Measurements from ENCODE around the gene NHSL2.
A peak's percentile ranks its signal among the peaks of the same experiment; 100 is the strongest.

The NHSL2 gene

DNA sequence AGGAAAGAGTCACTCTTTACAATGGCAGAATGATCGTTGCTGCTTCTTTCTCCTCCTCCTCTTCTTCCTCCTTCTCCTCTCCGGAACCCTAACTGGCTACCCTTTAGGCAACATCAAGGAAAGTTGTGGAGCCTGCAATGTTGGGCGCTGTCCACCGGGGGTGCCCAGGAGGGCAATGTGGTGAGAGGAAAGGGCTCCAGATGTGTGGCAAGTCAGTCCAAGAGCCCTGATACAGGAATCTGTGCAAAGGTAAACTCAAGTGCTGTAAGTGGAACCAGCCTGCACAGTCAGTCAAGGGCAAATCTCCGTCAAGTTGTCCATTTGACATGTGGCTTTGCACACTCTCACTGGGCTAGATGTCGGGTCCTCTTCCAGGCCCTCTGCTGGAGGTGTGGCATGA is 218.2 kb downstream of the NHSL2 start:
- Histone ChIP-seq H3K36me3 (ENCODE audit: insufficient read depth, low read length) (peaks cover 7% of the 10 kb centered on the region), H3K27ac (ENCODE audit: low read depth, low read length) (no peak overlapping the region), H3K4me3 (ENCODE audit: low read depth in 1 of 2, low read length in 2 of 2) (no peak overlapping the region)

DNA sequence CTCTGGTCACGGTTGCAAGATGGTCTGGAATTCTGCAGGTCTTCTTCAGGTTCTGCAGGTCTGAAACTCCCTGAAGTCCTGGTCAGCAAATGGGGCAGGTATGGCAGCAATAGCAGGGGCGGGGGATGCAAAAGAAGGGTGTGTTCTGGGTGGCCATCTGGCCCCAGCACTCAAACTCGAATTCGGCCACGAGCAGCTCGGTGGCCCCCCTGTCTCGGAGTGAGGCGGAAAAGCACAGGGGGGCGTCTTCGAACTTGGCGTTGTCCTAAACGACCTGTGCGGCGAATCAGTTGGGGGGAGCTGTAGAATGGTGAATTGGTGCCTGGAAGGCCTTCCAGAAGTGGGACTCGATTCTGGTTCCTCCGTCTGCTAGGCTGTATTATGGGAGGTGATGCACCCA is 219.0 kb downstream of the NHSL2 start:
- H3K4me3 ChIP-seq (ENCODE audit: low read depth in 1 of 2, low read length in 2 of 2), result no peak overlapping the region
- no peak overlapping the region for H3K9ac ChIP-seq (ENCODE audit: low read length)
- H3K9me3 ChIP-seq (ENCODE audit: low read length), result no peaks in the 10 kb centered on the region
- no peak overlapping the region for H3K27ac ChIP-seq (ENCODE audit: low read depth, low read length)
- H3K27me3 ChIP-seq (ENCODE audit: control insufficient read depth in 1 of 2, insufficient read depth in 2 of 2, low read length in 2 of 2), result peaks cover 5 to 33% of the 10 kb centered on the region in 2 donors
- peaks cover 8% of the 10 kb centered on the region for H3K36me3 ChIP-seq (ENCODE audit: insufficient read depth, low read length)
- H3K4me1 ChIP-seq (ENCODE audit: insufficient read depth, low read length), result peaks cover 32% of the 10 kb centered on the region

More for the DNA sequence above, 218.2 kb downstream of the NHSL2 start:
- H3K4me1 ChIP-seq (ENCODE audit: insufficient read depth, low read length), result peaks cover 40% of the 10 kb centered on the region
- H3K9me3 ChIP-seq (ENCODE audit: low read length), result no peaks in the 10 kb centered on the region
- peaks cover 5 to 28% of the 10 kb centered on the region in 2 donors for H3K27me3 ChIP-seq (ENCODE audit: control insufficient read depth in 1 of 2, insufficient read depth in 2 of 2, low read length in 2 of 2)
- no peak overlapping the region for H3K9ac ChIP-seq (ENCODE audit: low read length)

DNA sequence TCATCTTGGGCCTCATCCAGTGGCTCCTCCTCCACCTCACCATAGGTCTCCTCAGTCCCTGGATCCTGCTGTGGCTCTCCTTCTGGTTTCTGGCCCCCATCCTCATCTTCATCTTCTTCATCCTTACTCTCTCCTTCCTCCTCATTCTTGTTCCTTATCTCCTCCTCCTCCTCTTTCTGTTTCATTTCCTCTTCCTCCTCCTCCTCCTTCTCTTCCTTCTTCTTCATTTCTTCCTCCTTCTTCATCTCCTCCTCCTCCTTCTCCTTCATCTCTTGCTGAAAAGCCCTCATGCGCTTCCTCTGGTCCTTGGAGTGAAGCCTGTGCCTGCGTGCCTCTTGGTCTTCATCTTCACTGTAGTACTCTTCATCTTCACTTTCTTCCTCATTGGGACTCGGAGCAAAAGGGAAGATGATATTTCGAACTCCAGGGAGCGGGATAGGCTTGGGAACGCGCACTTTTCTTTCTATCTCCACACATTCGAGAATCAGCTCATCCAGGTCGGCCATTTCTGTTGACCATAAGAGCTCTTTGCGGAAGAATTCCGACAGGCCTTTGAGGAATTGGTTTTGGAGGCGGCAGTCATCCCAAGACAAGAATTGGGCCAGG is 219.6 kb downstream of the NHSL2 start:
- H3K4me1 ChIP-seq (ENCODE audit: insufficient read depth, low read length), result peaks cover 26% of the 10 kb centered on the region

DNA sequence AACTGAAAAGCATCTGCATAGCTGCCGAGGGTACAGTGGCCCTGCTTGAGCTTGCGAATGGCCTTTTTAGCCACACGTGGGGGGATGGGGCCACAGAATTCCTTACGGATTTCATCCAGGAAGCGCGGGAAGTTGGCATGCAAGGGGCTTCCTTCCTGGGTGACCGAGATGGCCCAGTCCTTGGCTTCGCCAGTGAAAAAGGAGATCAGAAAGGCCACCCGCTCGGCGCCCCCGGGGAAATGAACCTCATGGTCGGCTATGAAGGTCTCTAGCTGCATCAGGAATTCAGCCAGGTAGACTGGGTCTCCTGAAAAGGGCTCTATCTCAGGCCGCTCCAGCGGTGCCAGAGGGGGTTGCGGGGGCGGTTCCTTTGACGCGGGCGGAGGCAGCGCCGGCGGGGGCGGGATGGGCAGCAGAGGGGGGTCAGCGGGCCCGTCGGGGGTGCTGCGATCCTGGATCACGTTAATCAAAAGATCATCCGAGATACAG is 220.2 kb downstream of the NHSL2 start:
- H3K4me1 ChIP-seq (ENCODE audit: insufficient read depth, low read length), result peaks cover 21% of the 10 kb centered on the region
- H3K9ac ChIP-seq (ENCODE audit: low read length), result peak overlapping the region; percentile 57
- peak overlapping the region; percentile 56 to 64 for H3K4me3 ChIP-seq (ENCODE audit: low read depth in 1 of 2, low read length in 2 of 2)
- H3K9me3 ChIP-seq (ENCODE audit: low read length), result no peaks in the 10 kb centered on the region
- H3K27ac ChIP-seq (ENCODE audit: low read depth, low read length), result peak overlapping the region; percentile 74
- H3K27me3 ChIP-seq (ENCODE audit: control insufficient read depth in 1 of 2, insufficient read depth in 2 of 2, low read length in 2 of 2), result peaks cover 4 to 35% of the 10 kb centered on the region in 2 donors
- H3K36me3 ChIP-seq (ENCODE audit: insufficient read depth, low read length), result peaks cover 13% of the 10 kb centered on the region

More for the DNA sequence above, 219.6 kb downstream of the NHSL2 start:
- H3K9ac ChIP-seq (ENCODE audit: low read length), result no peak overlapping the region
- peaks cover 5 to 35% of the 10 kb centered on the region in 2 donors for H3K27me3 ChIP-seq (ENCODE audit: control insufficient read depth in 1 of 2, insufficient read depth in 2 of 2, low read length in 2 of 2)
- peak overlapping the region in 1 of 2 donors; percentile 64 for H3K4me3 ChIP-seq (ENCODE audit: low read depth in 1 of 2, low read length in 2 of 2)
- no peaks in the 10 kb centered on the region for H3K9me3 ChIP-seq (ENCODE audit: low read length)
- H3K27ac ChIP-seq (ENCODE audit: low read depth, low read length), result peak overlapping the region; percentile 74
- H3K36me3 ChIP-seq (ENCODE audit: insufficient read depth, low read length), result peaks cover 13% of the 10 kb centered on the region

DNA sequence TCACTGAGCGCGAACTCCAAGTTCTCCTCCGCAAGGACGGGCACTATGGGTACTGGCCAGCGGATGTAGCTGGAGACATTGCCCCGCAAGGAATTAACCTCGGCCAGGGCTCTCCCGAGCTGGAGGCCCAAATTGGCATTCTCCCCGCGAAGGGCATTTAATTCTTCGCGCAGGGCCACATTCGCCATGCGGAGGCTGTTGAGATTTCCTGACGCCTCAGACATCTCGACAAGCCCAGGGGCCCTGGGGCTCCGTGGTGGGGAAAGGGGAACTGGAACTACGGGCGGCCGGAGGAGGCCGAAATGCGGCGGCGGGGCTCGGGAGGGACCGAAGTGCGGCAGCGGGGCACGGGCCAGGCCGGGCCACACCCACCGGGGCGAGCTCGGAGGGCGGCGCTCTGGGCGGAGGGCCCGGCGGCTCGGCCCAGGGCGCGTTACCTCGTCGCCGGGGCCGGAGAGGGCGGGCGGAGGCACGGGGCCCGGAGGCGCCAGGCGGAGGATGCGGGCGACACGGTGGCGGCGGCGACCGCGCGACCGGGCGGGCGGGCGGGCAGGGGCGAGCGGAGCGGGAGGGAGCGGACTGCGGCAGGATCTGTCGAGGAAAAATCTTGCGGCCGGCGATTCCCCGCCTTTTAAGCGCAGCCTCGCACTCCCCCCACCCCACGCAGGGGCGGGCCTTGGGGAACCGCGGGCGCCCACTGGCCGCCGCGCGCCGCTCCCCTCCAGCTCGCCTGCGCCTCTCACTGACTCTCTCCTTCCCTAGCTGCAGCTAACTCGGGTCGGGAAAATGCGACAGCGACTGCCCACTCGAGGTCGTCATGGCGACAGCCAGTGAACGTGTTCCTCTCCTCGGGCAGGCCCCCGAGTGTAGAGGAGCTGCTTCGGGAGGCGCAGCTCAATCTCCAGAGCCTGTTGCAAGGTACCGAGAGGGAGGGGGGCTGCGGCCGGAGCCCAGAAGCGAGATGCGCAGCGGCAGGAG is 221.0 kb downstream of the NHSL2 start, which contains the start of gene RTL5:
TSS of gene RTL5 (minus strand) at position 599 of the 978 bp plus-strand sequence.
- Histone ChIP-seq H3K36me3 (ENCODE audit: insufficient read depth, low read length) (peaks cover 13% of the 10 kb centered on the region), H3K4me3 (ENCODE audit: low read depth in 1 of 2, low read length in 2 of 2) (peak within 1 kb of the TSS; percentile 56 to 64), H3K27ac (ENCODE audit: low read depth, low read length) (peak within 1 kb of the TSS; percentile 74), H3K9ac (ENCODE audit: low read length) (peak within 1 kb of the TSS; percentile 57), H3K27me3 (ENCODE audit: control insufficient read depth in 1 of 2, insufficient read depth in 2 of 2, low read length in 2 of 2) (peaks cover 0 to 30% of the 10 kb centered on the region in 2 donors), H3K4me1 (ENCODE audit: insufficient read depth, low read length) (peaks cover 13% of the 10 kb centered on the region), H3K9me3 (ENCODE audit: low read length) (no peaks in the 10 kb centered on the region)

DNA sequence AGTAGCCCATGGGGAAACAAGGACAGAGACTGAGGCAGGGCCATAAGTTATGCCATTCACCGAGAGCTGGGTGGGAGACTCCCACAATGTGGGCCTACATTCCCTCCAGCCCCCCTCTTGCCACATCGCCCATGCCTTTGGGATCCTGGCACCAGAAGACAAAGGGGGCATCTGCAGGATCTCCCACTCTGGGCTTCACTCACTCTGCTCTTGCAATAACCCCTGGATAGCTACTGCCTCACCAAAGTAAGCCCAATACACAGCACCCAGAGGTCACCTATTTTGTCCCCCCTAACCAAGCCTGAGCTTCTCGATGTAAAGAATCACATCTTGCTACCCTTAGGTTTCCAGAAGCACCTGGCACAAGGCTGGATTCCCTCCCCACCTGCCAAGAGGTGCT is 221.8 kb downstream of the NHSL2 start:
- Histone ChIP-seq H3K9me3 (ENCODE audit: low read length) (no peaks in the 10 kb centered on the region), H3K4me1 (ENCODE audit: insufficient read depth, low read length) (peaks cover 6% of the 10 kb centered on the region), H3K9ac (ENCODE audit: low read length) (no peak overlapping the region), H3K36me3 (ENCODE audit: insufficient read depth, low read length) (peaks cover 13% of the 10 kb centered on the region), H3K27ac (ENCODE audit: low read depth, low read length) (no peak overlapping the region), H3K4me3 (ENCODE audit: low read depth in 1 of 2, low read length in 2 of 2) (no peak overlapping the region), H3K27me3 (ENCODE audit: control insufficient read depth in 1 of 2, insufficient read depth in 2 of 2, low read length in 2 of 2) (peaks cover 0 to 24% of the 10 kb centered on the region in 2 donors)

DNA sequence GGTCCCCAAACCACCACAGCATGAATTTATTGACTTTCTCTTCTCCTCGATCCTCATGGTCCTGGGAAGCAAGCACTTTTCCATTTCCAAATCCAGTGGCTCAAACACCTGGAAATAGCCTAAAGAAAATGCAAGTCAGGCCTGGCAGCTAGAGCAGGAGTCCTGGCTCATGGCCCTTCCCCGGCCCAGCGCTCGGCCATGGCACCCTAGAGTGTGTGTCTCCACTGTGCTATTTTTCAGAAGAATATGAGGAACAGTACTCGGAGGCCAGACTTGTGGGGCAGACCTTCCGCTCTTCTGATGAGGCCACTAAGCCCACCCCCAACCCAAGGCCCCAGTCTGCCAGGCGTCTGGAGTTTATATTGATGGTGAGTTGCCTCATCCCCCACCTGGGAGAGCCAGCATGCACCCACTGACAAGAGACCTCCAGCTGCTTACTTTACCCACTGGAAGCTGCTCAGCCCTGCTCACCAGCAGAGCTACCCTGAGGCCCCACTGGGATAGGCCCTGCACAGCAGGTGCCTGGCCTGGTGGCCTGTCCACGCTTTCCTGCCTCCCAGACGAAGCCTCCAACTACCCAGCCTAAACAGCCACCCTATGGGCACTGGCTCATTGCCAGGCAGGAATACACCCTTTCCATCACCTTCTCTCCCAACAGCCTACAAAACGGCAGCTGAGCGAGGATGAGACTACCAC is 223.4 kb downstream of the NHSL2 start:
- Histone ChIP-seq H3K27me3 (ENCODE audit: control insufficient read depth in 1 of 2, insufficient read depth in 2 of 2, low read length in 2 of 2) (peaks cover 0 to 25% of the 10 kb centered on the region in 2 donors), H3K36me3 (ENCODE audit: insufficient read depth, low read length) (peaks cover 19% of the 10 kb centered on the region), H3K9me3 (ENCODE audit: low read length) (no peaks in the 10 kb centered on the region), H3K27ac (ENCODE audit: low read depth, low read length) (no peak overlapping the region), H3K4me3 (ENCODE audit: low read depth in 1 of 2, low read length in 2 of 2) (no peak overlapping the region), H3K4me1 (ENCODE audit: insufficient read depth, low read length) (peaks cover 6% of the 10 kb centered on the region), H3K9ac (ENCODE audit: low read length) (no peak overlapping the region)

DNA sequence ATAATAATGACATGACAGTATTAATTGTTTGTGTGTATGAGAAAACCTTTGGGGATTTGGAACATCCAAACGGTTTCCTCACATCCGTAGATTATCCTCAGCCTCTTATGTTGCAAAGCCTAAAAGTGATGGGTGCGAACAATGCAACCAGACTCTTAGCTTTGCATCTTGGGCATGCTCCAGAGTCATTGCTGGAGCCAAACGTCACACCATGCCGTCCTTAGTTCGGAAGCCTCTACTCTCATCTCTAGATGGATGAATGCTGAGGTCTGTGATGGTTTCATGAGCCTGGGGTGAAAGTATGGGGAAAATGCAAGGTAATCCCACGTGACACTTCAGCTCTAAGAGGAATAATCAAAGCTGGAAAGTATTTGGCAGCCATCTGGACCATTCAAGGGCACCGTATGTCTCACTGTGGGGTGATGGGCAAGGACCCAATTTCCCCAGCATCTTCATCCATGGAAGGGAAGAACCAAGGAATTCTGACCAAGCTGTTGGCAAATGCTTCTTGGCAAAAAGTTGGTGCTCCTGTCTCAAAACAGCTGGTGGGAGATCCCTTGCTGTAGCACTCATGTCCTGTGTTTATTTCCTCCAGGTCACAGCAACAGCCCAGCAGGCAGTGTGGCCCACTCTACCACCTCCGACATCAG is 227.3 kb downstream of the NHSL2 start:
- H3K36me3 ChIP-seq (ENCODE audit: insufficient read depth, low read length), result peaks cover 24% of the 10 kb centered on the region
- H3K27me3 ChIP-seq (ENCODE audit: control insufficient read depth in 1 of 2, insufficient read depth in 2 of 2, low read length in 2 of 2), result peaks cover 0 to 16% of the 10 kb centered on the region in 2 donors
- no peak overlapping the region for H3K27ac ChIP-seq (ENCODE audit: low read depth, low read length)
- H3K9me3 ChIP-seq (ENCODE audit: low read length), result no peaks in the 10 kb centered on the region
- no peak overlapping the region for H3K9ac ChIP-seq (ENCODE audit: low read length)
- H3K4me1 ChIP-seq (ENCODE audit: insufficient read depth, low read length), result no peaks in the 10 kb centered on the region
- no peak overlapping the region for H3K4me3 ChIP-seq (ENCODE audit: low read depth in 1 of 2, low read length in 2 of 2)

DNA sequence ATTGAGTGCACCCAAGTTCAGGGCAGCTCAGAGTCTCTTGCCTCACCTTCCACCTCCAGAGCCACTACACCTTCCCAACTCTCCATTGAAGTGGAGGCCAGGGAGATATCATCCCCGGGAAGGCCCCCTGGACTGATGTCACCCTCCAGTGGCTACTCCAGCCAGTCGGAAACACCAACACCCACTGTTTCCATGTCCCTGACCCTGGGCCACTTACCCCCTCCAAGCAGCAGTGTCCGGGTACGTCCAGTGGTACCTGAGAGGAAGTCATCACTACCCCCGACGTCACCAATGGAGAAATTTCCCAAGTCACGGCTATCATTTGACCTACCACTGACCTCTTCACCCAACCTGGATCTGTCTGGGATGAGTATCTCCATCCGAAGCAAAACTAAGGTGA is 228.9 kb downstream of the NHSL2 start:
- H3K4me3 ChIP-seq (ENCODE audit: low read depth in 1 of 2, low read length in 2 of 2), result no peak overlapping the region
- H3K4me1 ChIP-seq (ENCODE audit: insufficient read depth, low read length), result no peaks in the 10 kb centered on the region
- H3K9me3 ChIP-seq (ENCODE audit: low read length), result no peaks in the 10 kb centered on the region
- H3K27ac ChIP-seq (ENCODE audit: low read depth, low read length), result no peak overlapping the region
- H3K36me3 ChIP-seq (ENCODE audit: insufficient read depth, low read length), result peaks cover 24% of the 10 kb centered on the region
- no peak overlapping the region for H3K9ac ChIP-seq (ENCODE audit: low read length)
- peaks cover 0 to 12% of the 10 kb centered on the region in 2 donors for H3K27me3 ChIP-seq (ENCODE audit: control insufficient read depth in 1 of 2, insufficient read depth in 2 of 2, low read length in 2 of 2)

DNA sequence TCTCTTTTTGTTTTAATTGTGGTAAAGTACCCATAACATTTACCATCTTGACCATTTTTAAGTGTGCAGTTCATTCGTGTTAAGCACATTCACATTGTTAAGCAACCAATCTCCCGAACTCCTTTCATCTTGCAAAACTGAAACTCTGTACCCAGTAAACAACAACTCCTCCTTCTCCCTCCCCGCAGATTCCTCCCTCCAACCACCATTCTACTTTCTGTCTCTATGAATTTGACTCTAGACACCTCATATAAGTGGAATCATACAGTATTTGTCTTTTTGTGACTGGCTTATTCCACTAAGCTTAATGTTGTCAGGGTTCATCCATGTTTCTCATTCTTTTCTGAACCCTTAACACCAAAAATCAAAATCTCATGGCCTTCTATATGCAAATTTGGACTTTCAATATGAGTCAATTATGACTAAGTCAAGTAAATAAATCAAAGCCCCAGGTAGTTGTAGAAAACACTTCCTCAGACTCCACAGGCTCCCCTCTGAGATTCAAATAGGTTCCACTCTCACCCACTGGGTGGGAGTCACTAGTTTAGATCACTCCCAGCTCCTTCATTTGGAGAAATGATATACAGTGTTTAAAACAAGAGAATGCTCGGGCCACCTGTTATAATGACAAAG is 230.8 kb downstream of the NHSL2 start:
- Histone ChIP-seq H3K27me3 (ENCODE audit: control insufficient read depth in 1 of 2, insufficient read depth in 2 of 2, low read length in 2 of 2) (peaks cover 0 to 8% of the 10 kb centered on the region in 2 donors), H3K36me3 (ENCODE audit: insufficient read depth, low read length) (peaks cover 19% of the 10 kb centered on the region), H3K4me1 (ENCODE audit: insufficient read depth, low read length) (no peaks in the 10 kb centered on the region), H3K9ac (ENCODE audit: low read length) (no peak overlapping the region), H3K27ac (ENCODE audit: low read depth, low read length) (no peak overlapping the region), H3K4me3 (ENCODE audit: low read depth in 1 of 2, low read length in 2 of 2) (no peak overlapping the region), H3K9me3 (ENCODE audit: low read length) (no peaks in the 10 kb centered on the region)
